Gastroesophageal sphincter (tissue), 3 donors: Measurements from ENCODE around the gene PERCC1.
"Not testable (repeated sequence)": the region's sequence is repeated elsewhere in the genome, so short reads cannot be mapped to it uniquely, and the experiment has no call there.

Experiments used
- EP300 ChIP-seq: sonication (generic); formaldehyde crosslinking; IDR thresholded peaks from one replicate; pipeline ENCODE4 v1.6.1; 2017; ENCODE audit warnings: antibody characterized with exemption, mild to moderate bottlenecking
- POLR2A ChIP-seq, 2 donors: fragments of 450-650 bp; IDR thresholded peaks; one replicate each; pipeline ENCODE4 v1.6.1; 2017; ENCODE audit warnings: antibody characterized with exemption in 2 of 2, mild to moderate bottlenecking in 2 of 2, moderate library complexity in 1 of 2
- TF ChIP-seq, protein P1 (sequence below), 4 experiments: fragments of 200-600 bp in 2 of 4; fragments of 450-650 bp in 2 of 4; sonication (generic) in 1 of 4; IDR thresholded peaks; one replicate each; pipeline ENCODE4 v1.5.1; 2017 to 2019; ENCODE audit warnings: antibody characterized with exemption in 4 of 4, mild to moderate bottlenecking in 2 of 4, moderate library complexity in 2 of 4

DNA sequence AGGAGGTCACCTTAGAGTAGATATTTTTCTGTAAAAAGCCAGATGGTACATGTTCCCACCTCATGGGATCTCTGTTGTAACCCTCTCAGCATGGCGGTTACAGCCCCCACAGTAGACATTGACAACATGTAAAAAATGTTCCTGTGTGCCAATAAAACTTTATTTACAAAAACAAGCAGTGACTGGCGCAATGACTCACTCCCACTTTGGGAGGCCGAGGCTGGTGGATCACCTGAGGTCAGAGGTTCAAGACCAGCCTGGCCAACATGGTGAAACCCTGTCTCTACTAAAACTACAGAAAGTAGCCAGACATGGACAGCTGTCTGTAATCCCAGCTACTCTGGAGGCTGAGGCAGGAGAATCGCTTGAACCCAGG is 8.8 kb downstream of the PERCC1 start:
- TF ChIP-seq POLR2A (IDR thresholded peaks at IDR 0.05); EP300: not testable (repeated sequence)
- TF ChIP-seq, protein P1, sequence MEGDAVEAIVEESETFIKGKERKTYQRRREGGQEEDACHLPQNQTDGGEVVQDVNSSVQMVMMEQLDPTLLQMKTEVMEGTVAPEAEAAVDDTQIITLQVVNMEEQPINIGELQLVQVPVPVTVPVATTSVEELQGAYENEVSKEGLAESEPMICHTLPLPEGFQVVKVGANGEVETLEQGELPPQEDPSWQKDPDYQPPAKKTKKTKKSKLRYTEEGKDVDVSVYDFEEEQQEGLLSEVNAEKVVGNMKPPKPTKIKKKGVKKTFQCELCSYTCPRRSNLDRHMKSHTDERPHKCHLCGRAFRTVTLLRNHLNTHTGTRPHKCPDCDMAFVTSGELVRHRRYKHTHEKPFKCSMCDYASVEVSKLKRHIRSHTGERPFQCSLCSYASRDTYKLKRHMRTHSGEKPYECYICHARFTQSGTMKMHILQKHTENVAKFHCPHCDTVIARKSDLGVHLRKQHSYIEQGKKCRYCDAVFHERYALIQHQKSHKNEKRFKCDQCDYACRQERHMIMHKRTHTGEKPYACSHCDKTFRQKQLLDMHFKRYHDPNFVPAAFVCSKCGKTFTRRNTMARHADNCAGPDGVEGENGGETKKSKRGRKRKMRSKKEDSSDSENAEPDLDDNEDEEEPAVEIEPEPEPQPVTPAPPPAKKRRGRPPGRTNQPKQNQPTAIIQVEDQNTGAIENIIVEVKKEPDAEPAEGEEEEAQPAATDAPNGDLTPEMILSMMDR (IDR thresholded peaks at IDR 0.05): not testable (repeated sequence)
